ENCODE measurements around the gene LSP1. TPM values are rescaled to one million over a fixed set of nuclear protein-coding genes. Genes with fewer than 3 reads are reported as not detected.

LSP1 gene
- total RNA-seq, 1 donor from 2014 or later = not detected

GRCh38 chr11:1825039-1825740 is 27.7 kb upstream of the LSP1 start:
- peak; percentile 16 to 46 for DNase-seq (ENCODE audit: low read depth in 2 of 2)

GRCh38 chr11:1825785-1826451 is 27.0 kb upstream of the LSP1 start:
- no peak for DNase-seq (ENCODE audit: low read depth in 2 of 2)

GRCh38 chr11:1826552-1827094 is 26.3 kb upstream of the LSP1 start:
- peak in 1 of 2 donors; percentile 16 for DNase-seq (ENCODE audit: low read depth in 2 of 2)

- DNase-seq (ENCODE audit: low read depth in 2 of 2) = peak in 1 of 2 donors; percentile 56
Observed at GRCh38 chr11:1827095-1827813, 25.6 kb upstream of the LSP1 start.

GRCh38 chr11:1827931-1828330 is 25.0 kb upstream of the LSP1 start:
- no peak for DNase-seq (ENCODE audit: low read depth in 2 of 2)

DNA sequence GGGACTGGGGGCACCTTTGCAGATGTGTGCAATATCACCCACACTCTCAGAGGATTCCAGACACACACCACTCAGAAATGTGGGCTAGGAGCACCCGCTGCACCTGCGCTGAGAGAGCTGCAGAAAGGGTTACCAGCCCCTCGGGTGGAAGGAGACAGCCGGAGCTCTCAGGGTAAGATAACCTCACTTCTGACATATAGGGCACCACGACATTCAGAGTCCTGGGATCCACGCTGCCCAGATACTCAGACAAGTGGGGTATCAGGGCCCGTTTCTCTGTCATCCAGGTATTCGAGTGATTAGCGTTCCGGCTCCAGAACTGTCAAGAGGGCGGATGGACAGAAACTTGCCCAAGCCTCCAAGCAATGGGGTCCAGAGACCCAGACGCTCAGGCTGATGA is 24.3 kb upstream of the LSP1 start:
- DNase-seq (ENCODE audit: low read depth in 2 of 2) = no peak

- no peak for DNase-seq (ENCODE audit: low read depth in 2 of 2)
Observed at GRCh38 chr11:1829039-1829820, 23.7 kb upstream of the LSP1 start.

GRCh38 chr11:1830004-1830321 is 22.9 kb upstream of the LSP1 start:
- DNase-seq (ENCODE audit: low read depth in 2 of 2) = no peak

- DNase-seq (ENCODE audit: low read depth in 2 of 2) = no peak
Observed at GRCh38 chr11:1830322-1831223, 22.3 kb upstream of the LSP1 start.

GRCh38 chr11:1831338-1832210 is 21.3 kb upstream of the LSP1 start:
- no peak for DNase-seq (ENCODE audit: low read depth in 2 of 2)

GRCh38 chr11:1832211-1832919 is 20.5 kb upstream of the LSP1 start:
- peak in 1 of 2 donors; percentile 57 for DNase-seq (ENCODE audit: low read depth in 2 of 2)

DNA sequence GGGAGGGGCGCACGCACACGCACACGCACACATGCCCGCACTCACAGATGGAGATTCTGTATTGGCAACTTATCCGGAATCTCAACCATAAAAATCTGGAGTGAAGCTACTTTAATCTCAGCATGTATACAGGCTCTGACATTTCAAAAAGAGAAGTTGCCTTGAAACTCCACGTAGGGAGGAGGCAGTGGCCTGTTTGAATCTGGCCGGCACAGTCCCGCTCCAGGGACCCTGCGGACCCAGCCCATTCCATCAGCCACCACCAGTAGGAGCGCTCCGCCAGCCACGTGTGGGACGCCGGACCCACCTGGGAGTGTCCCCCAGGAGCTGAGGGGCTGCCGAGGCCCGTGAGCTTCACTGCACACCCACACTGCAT is 20.0 kb upstream of the LSP1 start:
- no peak for DNase-seq (ENCODE audit: low read depth in 2 of 2)

DNA sequence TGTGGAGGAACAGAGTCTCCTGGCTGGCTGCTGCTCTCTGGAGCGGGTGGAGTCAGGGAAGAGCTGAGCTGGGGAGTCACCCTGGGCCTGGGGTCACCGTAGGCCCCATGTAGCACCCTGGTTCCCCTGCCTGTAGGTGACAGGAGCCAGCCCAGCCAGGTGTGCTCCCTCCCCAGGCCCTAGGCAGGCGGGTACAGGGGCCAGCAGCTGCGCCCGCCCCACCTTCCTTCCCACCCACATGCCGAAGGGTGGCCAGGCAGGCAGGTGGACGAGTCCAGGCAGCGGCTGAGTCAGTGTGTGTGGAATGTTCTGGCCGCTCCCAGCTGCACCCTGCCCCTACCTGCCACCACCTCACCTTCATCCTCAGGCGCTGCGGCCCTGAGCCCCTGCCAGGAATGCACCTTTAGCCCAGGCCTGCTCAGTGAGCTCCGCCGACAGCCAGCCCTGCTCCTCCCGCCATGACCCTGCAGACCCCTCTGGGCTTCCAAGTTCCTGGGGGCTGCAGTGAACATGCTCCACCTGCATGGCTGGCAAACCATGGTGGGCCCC is 18.7 kb upstream of the LSP1 start:
- DNase-seq (ENCODE audit: low read depth in 2 of 2) = no peak

- DNase-seq (ENCODE audit: low read depth in 2 of 2) = peak in 1 of 2 donors; percentile 25
Observed at GRCh38 chr11:1834779-1835670, 17.9 kb upstream of the LSP1 start, which contains the start of gene SYT8. Gene SYT8, plus strand, starts transcription at chr11:1834990. Its CDS starts 116 bp downstream, at chr11:1835106.

DNA sequence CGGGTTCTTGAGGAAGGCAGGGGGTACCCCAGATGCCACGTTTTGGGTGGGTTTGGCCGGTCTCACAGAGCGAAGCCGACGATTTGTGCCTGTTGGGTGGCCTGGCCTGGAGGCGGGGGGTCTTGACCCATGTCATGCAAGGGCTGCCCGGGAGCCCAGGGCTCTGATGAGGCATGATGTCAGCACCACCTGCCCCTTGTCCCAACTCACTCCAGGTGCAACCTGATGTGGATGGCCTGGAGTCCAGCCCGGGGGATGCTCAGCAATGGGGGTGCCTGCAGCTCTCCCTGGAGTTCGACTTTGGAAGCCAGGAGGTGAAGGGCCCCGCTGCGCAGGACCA is 17.2 kb upstream of the LSP1 start:
- DNase-seq (ENCODE audit: low read depth in 2 of 2) = no peak

- DNase-seq (ENCODE audit: low read depth in 2 of 2) = no peak
Observed at GRCh38 chr11:1836011-1836945, 16.6 kb upstream of the LSP1 start.
